AG08395 (cell line): ENCODE results near the gene WRAP73.

Source experiments
- DNase-seq: peaks from one replicate; pipeline ENCODE4 v3.0.0; 2012; ENCODE audit warnings: mixed read lengths, low spot score

Gene WRAP73

DNA sequence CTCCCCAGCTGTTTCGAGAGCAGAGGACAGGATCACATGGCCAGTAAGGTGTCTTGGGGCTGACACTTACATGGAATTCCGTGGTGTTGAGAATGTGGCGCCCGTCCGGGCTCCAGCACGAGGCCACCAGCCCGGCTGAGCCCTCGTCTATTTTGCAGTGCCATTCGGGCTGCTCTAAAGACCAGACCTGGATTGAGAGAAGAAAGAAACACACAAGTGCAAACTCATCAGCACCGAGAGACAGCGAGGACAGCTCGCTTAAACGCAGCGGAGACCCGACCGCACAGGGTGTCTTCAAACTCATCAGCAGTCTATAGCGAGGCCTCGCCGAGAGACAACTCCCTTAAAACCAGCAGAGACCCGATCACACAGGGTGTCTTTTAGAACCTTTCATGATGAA, 3.3 kb downstream of the WRAP73 start:
- no peak for DNase-seq

DNA sequence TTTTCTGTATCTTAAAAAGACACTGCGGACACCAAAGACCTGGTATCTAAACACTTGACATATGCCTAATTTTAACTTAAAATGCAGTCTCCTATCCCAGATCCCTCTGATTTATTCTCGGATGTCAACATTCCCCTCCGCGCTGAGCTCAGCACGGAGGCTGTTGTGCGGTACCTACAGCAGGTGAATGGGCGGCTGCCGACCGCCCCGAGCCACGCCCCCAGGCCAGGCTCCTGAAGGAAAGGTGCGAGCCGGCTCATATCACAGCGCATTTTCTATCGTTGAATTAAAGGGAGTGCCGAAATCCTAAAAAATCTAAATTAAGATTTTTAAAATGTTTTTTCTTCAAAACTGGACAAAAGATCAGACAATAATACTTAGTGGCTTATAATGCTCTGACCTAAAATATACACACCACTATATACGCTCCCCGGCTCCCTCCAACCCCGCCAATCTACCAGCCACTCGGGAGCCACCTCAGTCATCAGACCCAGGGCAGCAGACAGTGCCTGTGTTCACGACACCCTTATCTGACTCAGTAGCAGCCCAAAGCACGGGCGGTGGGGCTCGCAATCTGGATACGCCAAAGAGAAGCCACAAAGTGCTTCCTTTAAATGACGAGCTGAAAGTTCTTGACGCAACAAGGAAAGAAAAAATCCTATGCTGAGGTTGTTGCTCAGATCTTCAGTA, 4.1 kb downstream of the WRAP73 start:
- DNase-seq, result no peak

DNA sequence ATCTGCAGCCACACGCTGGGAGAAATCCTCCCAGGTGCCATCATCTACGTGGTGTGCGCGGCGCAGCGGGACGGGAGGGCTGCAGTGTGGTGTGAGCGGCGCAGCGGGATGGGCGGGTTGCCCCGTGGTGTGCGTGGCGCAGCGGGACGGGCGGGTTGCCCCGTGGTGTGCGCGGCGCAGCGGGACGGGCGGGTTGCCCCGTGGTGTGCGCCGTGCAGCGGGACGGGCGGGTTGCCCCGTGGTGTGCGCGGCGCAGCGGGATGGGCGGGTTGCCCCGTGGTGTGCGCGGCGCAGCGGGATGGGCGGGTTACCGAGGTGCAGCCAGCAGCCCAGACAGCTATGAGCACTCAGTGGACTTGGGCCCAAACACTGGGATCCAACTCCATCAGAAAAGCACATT, 4.7 kb downstream of the WRAP73 start:
- DNase-seq, result no peak

DNA sequence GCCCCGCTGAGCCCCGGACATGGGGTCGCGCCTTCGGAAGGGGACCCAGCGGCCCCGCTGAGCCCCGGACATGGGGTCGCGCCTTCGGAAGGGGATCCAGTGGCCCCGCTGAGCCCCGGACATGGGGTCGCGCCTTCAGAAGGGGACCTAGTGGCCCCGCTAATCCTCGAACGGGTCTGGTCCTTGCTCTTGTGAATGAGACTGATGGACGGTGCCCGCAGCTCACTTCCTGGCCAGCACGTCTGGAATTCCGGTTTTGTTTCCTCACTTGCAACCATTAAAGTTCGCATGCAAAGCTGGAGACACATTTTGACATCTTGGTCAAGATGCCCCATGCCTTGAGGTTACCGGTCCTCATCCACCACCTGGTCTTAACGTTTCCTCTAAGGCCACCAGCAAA, 5.6 kb downstream of the WRAP73 start:
- DNase-seq, result no peak

DNA sequence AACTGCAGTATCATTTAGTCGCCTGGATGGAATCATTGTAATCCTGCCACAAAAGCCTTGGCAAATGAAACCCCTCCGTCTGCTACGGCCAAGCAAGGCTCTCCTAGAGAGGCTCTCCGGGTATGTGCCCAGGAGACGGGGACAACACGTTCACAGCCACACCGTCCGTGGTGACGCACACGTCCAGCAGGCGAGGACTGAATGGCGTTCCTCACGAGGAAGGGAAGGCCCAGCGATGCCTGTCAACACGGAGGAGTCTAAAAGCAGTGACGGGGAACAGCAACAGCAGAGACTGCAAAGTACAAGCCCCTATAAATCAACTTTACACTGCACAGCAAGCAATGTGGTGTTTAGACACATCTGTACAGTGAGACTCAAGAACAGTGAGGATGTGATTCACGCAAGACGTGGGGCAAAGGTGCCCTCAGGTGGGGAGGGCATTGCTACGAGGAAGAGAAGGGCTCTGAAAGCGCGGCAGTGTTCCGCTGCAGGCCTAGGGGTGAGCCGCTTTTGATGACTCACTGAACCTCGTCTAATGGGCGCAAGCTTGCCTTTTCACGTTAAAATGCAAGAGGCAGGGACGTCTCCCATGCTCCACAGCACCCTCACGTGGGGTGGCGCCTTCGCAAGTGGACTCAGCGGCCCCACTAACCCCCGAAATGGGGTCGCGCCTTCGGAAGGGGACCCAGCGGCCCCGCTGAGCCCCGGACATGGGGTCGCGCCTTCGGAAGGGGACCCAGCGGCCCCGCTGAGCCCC, 6.8 kb downstream of the WRAP73 start:
- DNase-seq, result no peak

DNA sequence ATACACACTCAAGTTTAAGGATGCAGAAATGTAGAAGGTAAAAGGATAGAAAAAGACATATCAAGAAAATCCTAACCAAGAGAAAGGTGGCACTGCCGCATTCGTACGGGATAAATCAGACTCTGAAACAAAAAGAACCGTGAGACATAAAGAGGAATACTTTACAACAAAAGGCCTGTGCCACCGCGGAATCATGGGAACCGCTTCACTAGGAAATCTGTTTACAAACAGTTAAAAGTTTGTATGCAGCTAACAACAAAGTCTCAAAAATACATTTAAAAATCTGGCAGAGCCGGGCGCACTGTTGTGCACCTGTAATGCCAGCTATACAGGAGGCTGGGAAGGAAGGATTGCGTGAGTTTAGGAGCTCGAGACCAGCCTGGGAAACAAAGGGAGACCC, 8.1 kb downstream of the WRAP73 start:
- no peak for DNase-seq

DNA sequence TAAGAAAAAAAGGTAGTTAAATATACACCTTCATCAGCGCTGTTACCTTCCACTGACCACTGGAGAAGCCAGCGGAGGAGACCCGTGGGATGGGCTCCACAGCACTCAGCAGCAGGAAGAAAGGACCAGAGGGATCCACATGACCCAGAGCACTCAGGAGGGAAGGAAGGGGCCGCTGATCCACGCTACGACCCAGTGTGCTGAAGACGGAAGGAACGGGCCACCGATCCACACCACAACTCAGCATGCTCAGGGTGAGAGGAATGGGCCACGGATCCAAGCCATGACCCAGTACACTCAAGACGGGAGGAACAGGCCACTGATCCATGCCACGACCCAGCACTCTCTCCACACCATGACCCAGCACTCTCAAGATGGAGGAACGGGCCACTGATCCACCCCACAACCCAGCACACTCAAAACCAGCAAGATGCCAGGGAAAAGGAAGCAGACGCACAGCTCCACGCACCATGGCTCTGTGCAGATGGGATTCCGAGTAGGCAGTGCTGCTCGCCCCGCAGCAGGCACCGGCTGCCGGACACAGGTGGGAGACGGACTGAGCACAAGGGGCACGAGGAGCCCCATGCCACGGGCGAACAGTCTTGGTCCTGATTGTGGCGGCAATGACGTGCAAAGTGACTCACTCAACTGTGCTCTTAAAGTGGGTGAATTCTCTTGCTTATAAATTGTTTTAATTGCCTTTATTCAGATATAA, 8.7 kb downstream of the WRAP73 start:
- no peak for DNase-seq

DNA sequence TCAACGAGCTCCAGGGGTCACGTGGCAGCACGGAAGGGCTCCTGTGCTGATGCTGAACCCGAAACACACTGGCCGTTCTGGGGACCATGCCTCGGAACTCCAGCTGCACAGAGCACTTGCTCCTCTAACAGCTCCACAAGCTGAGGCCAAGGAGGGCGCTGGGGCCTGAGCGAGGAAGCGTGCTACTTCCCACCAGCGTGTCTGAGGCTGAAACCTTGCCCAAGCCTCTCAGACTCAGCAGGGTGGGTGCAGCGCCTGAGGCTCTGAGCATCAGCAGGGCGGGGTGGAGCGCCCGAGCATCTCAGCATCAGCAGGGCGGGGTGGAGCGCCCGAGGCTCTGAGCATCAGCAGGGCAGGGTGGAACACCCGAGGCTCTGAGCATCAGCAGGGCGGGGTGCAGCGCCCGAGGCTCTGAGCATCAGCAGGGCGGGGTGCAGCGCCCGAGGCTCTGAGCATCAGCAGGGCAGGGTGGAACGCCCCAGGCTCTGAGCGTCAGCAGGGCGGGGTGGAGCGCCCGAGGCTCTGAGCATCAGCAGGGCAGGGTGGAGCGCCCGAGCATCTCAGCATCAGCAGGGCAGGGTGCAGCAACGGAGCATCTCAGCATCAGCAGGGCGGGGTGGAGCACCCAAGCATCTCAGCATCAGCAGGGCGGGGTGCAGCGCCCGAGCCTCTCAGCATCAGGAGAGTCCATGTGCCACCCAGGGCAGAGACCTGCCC, 9.6 kb downstream of the WRAP73 start:
- DNase-seq, result no peak

DNA sequence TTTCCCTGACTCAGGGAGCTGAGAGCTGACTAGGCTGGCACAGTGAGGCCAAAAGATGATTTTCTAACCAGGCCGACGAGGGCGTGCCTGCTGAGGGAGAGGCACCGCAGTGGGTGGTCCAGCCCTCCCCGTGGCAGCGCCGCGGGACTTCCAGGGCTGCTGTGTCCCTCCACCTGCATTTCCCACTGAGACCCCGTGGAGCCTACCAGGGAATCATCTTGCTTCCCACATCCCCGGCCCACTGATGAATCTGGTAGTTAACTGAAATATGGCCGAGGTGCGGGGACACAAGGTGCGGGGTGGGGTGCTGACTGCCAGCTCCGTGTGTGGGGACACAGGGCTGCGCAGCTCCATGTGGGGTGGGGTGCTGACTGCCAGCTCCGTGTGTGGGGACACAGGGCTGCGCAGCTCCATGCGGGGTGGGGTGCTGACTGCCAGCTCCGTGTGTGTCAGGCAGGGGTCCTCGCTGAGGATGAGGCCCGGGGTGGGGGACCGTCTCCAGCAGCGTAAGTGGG, 10.4 kb downstream of the WRAP73 start:
- DNase-seq, result no peak

DNA sequence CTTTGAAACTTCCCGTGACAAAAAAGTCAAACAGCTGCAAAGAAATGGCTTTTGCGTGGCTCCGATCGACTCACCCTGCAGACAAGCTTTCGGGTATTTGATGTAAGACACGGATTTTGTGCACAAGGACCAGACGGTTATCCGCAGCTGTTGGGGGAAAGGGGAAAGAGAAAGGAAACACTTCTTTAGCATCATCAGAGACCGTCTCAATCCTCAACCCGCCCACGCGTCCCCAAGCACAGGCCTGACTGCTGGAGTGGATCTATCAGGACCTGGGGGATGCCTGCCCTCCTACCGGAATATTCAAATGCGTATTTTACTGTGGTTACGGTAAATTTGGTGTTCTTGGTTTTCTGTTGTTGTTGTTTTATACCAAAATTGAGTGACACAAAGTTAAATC, 11.2 kb downstream of the WRAP73 start:
- no peak for DNase-seq

DNA sequence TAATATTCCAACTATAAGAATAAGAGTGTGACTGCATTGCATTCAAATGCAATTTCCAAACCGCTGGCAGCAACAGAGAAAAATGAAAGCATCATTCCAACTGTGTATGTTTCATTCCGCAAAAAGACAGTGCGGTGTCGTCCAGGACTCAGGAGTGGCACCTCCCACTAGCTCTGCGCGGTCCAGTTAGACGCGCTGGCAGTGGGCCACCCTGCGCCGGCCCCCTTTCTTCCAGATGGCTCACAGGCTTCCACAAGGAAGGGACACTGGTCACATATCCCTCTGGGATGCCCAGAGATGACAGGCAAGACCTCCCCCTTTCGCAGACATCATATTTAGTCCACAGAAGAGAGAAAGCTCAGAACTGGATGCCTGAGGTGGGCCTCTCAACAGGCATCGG, 11.9 kb downstream of the WRAP73 start:
- DNase-seq, result no peak

DNA sequence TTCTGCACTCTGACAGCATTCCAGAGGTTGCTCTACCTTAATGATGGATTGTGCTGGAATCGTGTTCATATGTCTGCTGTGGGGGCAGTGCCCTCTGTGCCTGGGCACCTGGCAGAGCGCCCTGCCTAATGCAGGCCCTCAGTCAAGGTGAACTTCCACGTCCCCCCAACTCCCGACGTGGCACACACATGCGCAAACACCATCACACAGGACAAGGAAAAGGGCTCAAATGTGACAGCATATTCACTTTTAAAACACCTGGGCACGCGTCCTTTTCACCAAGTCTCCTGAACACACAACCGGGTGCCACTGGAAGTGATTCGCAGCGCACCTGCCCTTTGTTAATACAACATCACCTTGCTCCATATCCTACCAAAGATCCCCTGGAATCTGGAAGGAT, 13.4 kb downstream of the WRAP73 start:
- no peak for DNase-seq

DNA sequence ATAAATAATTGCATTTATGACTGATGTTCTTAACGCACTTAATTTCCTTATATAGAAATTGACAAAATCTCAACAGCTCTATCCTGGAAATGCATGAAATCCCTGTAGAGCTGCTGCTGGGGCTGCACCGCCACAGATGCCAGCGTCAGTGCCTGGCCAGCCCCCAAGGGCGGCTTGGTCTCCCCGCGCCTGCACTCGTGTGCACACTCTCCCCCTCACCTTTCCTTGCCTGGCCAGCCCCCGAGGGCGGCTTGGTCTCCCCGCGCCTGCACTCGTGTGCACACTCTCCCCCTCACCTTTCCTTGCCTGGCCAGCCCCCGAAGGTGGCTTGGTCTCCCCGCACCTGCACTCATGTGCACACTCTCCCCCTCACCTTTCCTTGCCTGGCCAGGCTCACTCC, 13.8 kb downstream of the WRAP73 start:
- no peak for DNase-seq

DNA sequence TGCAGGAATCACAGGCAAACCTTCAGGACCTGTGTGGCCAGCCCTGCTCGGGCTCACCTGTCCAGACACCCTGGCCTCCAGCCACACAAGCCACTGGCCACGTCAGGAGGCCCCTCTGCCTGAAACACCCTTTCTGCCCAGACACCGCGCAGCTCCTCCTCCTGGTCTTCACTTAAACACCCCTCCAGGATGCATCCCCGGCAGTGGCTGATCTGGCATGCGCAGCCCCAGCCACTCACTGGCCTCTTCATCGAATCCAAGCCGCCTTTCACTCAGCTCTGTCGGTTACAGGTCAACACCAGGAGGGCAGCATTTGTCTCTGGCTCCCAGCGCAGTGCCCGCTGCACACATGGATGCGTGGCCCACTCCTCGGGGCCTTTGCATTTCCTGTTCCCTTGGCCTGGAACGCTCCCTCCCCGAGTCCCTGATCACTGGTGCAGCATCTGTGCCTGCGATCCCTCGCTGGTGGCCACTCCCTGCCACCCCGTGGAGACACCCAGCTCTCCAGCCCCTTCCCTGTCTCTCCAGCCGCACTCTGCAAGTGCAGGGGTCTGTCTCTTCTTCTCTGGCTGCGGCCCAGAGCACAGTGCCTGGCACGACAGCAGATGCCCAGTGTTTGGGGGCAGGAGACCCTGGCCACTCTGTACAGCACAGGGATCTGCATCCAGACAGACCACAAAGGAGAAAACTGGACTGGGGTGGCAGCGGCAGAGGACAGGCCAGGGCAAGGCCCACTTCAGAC, 15.7 kb downstream of the WRAP73 start:
- no peak for DNase-seq

DNA sequence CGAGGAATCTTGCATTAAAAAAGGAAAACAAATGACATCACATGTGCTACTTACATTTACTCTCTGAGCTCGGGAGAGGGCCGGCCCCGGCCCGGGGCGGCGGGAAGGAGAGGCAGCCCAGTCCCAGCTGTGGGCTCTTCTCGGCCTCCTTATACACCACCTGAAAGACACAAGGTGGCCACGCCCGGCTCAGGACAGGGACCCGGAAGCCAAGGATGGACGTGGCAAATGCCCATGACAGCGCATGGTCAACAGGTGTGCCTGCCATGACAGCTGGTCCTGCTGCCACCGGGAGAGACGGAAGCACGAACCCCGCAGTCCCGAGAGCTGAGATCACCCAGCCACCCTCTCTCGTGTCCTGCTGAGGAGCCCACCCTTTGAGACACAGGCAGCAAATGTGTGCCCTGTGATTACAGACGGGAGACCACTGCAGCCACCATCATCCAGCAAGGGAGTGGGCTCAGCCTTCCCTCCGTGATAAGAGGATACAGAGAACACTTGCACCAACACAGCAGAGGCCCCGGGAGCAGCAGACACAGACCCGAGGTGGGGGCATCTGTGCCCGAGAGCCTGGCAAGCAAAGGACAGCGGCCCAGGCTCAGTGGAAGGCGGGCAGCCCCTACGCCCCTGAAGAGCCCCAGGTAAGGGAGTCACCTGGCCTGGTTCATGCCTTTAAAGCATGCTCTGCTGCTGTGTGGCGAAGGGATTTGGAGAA, 16.4 kb downstream of the WRAP73 start:
- DNase-seq, result no peak

DNA sequence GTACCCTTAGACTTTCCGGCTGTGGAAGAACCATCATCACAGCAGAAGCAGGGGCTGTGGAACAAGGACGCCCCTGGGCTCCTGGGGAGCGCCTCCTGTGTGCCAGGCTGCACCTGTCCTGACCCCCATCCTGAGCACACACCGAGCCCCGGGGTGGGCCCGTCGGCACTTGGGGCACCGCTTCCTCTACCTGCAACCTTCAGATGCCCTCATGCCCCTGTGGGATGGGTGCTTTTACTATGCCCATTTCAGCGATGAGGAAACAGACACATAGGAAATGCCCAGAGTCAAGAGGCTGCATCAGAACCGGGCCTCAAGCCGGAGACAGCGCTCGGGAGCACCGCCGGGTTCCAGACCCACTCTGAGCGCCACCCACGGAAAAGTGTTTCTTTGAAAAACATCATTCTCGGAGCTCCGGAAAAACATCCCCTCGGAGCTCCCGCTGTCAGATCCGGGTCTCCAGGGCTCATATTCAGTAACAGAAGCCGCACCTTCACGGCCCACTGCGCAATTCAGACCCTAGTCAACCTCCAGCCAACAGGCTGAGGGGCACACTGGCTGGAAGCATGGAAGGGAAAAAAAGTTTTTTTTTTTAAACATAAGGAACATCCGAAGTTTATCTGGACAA, 17.1 kb downstream of the WRAP73 start:
- no peak for DNase-seq

DNA sequence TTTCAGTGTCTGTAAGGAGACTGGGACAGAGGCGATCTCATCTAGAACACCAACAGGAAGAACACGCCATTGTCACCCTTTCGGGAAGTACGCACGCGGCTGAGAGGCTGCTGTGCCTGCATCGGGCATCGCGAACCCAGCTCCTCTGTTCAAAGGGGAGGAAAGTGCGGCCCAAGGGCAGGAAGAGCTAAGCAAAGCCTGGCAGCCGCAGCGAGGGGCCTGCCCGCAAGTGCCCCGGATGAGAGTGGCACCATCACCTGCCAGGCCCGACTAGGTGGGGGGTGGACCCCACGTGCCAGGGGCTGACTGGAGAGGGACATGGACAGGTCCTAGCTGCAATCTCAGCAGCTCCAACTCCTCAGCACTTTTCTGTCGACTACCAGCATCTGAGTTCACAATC, 17.6 kb downstream of the WRAP73 start:
- no peak for DNase-seq

DNA sequence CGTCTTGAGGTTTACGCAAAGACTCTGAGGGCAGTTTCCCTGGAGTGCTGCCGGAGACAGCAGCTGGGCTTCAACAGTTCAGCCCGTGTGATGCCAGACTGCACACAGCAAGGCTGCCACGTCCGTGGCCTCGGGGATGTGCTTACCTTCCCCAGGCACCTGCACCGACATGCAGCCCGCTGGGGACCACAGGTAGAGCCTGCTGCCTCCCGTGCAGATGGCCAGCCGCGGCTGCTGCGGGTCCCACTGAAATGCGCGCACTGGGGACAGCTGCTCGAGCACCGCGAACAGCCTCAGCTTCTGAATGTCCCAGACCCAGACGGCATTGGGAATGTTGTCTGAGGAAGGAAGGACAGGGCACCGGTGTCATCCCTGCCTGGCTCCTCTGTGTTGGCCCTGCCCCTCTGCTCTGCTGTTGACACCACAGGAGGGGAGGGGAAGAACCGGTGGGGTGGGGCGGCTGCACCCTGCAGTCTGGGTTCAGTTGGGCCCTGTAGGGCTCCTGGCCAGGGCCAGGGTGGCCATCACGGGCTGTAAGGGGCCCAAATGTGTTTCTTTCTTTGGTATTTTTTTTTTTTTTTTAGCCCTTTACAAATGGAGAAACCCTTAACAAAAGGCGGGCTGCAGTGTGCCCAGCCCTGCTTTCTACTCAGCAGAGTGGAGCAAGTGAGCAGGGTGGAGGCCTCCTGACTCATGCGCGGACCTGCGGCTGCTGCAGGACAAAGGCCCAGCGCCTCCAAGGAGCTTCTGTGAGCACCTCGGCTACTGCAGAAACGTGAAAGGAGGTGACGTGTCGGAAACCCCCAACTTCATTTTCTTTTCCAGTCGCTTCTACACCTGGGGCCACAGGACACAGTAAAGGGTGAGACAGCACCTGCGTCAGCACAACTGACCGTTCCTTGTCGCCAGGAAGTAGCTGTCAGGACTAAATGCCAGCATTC, 18.3 kb downstream of the WRAP73 start:
- DNase-seq, result no peak

DNA sequence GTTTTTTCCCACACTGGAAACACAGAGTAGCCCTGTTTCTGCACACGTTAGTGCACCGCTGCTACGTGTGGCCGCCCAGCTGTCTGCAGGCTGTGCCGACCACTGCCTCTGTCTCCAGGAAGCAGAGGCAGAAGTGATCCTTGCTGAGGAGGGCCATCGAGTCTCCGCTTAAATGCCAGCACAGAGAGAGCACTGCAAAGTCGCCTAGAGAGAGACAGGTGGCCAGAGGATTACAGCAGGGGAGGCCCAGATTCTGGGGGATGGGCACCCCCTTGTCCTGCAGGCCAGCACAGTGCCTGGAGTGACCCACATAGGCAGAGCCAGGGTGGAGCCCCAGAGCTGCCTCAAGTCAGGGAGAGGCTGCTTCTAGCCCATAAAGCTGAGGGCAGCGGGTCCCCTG, 19.0 kb downstream of the WRAP73 start:
- no peak for DNase-seq
